ENCODE results near the gene KCND1.

The KCND1 gene

GRCh38 chrX:48938721-48939425 lies 32.8 kb downstream of the KCND1 start:
- DNase-seq (ENCODE audit: low read depth in 4 of 4, low spot score in 1 of 4), result peak in 2 of 4 experiments; percentile 55 to 64

- peak; percentile 57 to 84 (median 74) for DNase-seq (ENCODE audit: low read depth in 4 of 4, low spot score in 1 of 4)
Observed at GRCh38 chrX:48937054-48937907, 34.4 kb downstream of the KCND1 start.

GRCh38 chrX:48936429-48937053 lies 35.1 kb downstream of the KCND1 start:
- DNase-seq (ENCODE audit: low read depth in 4 of 4, low spot score in 1 of 4), result no peak

GRCh38 chrX:48935301-48935670 lies 36.4 kb downstream of the KCND1 start:
- no peak for DNase-seq (ENCODE audit: low read depth in 4 of 4, low spot score in 1 of 4)

- DNase-seq (ENCODE audit: low read depth in 4 of 4, low spot score in 1 of 4), result no peak
Observed at GRCh38 chrX:48934581-48935300, 36.9 kb downstream of the KCND1 start.

GRCh38 chrX:48933757-48934156 lies 37.9 kb downstream of the KCND1 start:
- DNase-seq (ENCODE audit: low read depth in 4 of 4, low spot score in 1 of 4), result no peak

- DNase-seq (ENCODE audit: low read depth in 4 of 4, low spot score in 1 of 4), result no peak
Observed at GRCh38 chrX:48927736-48928382, 43.8 kb downstream of the KCND1 start.

GRCh38 chrX:48927123-48927522 lies 44.5 kb downstream of the KCND1 start:
- no peak for DNase-seq (ENCODE audit: low read depth in 4 of 4, low spot score in 1 of 4)

GRCh38 chrX:48924270-48924669 lies 47.4 kb downstream of the KCND1 start:
- no peak for DNase-seq (ENCODE audit: low read depth in 4 of 4, low spot score in 1 of 4)

- no peak for DNase-seq (ENCODE audit: low read depth in 4 of 4, low spot score in 1 of 4)
Observed at GRCh38 chrX:48923771-48924170, 47.9 kb downstream of the KCND1 start.

- DNase-seq (ENCODE audit: low read depth in 4 of 4, low spot score in 1 of 4), result no peak
Observed at GRCh38 chrX:48920718-48921104, 50.9 kb downstream of the KCND1 start.

- no peak for DNase-seq (ENCODE audit: low read depth in 4 of 4, low spot score in 1 of 4)
Observed at GRCh38 chrX:48919947-48920717, 51.5 kb downstream of the KCND1 start.

- DNase-seq (ENCODE audit: low read depth in 4 of 4, low spot score in 1 of 4), result no peak
Observed at GRCh38 chrX:48919360-48919841, 52.2 kb downstream of the KCND1 start.

GRCh38 chrX:48918643-48919340 lies 52.9 kb downstream of the KCND1 start, which contains the start of gene PIM2:
Gene PIM2, minus strand, starts transcription at chrX:48919024. Its CDS starts 190 bp downstream, at chrX:48918834.
- peak; percentile 60 to 83 (median 76) for DNase-seq (ENCODE audit: low read depth in 4 of 4, low spot score in 1 of 4)

GRCh38 chrX:48918301-48918642 lies 53.4 kb downstream of the KCND1 start:
- DNase-seq (ENCODE audit: low read depth in 4 of 4, low spot score in 1 of 4), result no peak

- peak; percentile 53 to 74 (median 68) for DNase-seq (ENCODE audit: low read depth in 4 of 4, low spot score in 1 of 4)
Observed at GRCh38 chrX:48917139-48918001, 54.3 kb downstream of the KCND1 start.

GRCh38 chrX:48914593-48915493 lies 56.8 kb downstream of the KCND1 start:
- no peak for DNase-seq (ENCODE audit: low read depth in 4 of 4, low spot score in 1 of 4)

Measured in stimulated activated CD4-positive, alpha-beta T cell treated with anti-CD3 and anti-CD28 coated beads, Interleukin-1b, Interleukin-23, amount 100 ng/mL, for 24 hours (primary cell).